ENCODE measurements around the gene RAP1GAP2.

The RAP1GAP2 gene

GRCh38 chr17:2948721-2949468 is 152.7 kb downstream of the RAP1GAP2 start:
- H3K9me3 ChIP-seq = no peaks in the 10 kb centered on the region
- TF ChIP-seq CTCF (IDR thresholded peaks at IDR 0.05; ENCODE audit: low read depth, low read length) = no peak
- no peak for DNase-seq
- no peaks in the 10 kb centered on the region; the same call in 1 of the 2 replicates for H3K4me1 ChIP-seq
- H3K27me3 ChIP-seq = no peaks in the 10 kb centered on the region
- H3K4me3 ChIP-seq (ENCODE audit: low read depth, low read length) = no peak overlapping the region
- no peaks in the 10 kb centered on the region for H3K36me3 ChIP-seq

DNA sequence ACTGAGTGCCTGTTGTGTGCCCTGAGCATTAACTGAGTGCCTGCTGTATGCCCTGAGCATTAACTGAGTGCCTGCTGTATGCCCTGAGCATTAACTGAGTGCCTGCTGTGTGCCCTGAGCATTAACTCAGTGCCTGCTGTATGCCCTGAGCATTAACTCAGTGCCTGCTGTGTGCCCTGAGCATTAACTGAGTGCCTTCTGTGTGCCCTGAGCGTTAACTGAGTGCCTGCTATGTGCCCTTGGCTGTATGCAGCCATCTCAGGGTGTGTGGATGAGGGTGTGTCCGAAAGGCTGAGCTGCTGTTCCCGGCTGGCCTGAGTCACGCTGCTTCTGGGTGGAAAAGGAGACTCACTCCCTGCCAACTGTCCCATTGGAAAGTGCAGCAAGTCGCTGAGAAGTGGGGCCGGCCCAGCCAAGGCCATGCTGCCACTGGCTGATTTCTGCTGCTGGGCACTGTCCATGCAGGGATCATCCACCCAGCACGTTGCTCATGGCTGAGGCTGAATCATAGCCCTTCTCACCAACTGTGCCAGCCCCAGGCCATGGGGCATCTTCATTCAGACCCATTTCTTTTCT is 153.3 kb downstream of the RAP1GAP2 start:
- Histone ChIP-seq H3K4me1 (no peaks in the 10 kb centered on the region; the same call in 1 of the 2 replicates), H3K4me3 (ENCODE audit: low read depth, low read length) (no peak overlapping the region), H3K9me3 (no peaks in the 10 kb centered on the region), H3K36me3 (no peaks in the 10 kb centered on the region), H3K27me3 (no peaks in the 10 kb centered on the region)
- no peak for DNase-seq
- TF ChIP-seq CTCF (IDR thresholded peaks at IDR 0.05; ENCODE audit: low read depth, low read length) = no peak

- Histone ChIP-seq H3K4me1 (peaks cover 1% of the 10 kb centered on the region), H3K9me3 (no peaks in the 10 kb centered on the region), H3K4me3 (ENCODE audit: low read depth, low read length) (no peak overlapping the region), H3K27me3 (no peaks in the 10 kb centered on the region), H3K36me3 (no peaks in the 10 kb centered on the region)
- no peak for DNase-seq
- no peak for TF ChIP-seq CTCF (IDR thresholded peaks at IDR 0.05; ENCODE audit: low read depth, low read length)
Observed at GRCh38 chr17:2950846-2951245, 154.6 kb downstream of the RAP1GAP2 start.

DNA sequence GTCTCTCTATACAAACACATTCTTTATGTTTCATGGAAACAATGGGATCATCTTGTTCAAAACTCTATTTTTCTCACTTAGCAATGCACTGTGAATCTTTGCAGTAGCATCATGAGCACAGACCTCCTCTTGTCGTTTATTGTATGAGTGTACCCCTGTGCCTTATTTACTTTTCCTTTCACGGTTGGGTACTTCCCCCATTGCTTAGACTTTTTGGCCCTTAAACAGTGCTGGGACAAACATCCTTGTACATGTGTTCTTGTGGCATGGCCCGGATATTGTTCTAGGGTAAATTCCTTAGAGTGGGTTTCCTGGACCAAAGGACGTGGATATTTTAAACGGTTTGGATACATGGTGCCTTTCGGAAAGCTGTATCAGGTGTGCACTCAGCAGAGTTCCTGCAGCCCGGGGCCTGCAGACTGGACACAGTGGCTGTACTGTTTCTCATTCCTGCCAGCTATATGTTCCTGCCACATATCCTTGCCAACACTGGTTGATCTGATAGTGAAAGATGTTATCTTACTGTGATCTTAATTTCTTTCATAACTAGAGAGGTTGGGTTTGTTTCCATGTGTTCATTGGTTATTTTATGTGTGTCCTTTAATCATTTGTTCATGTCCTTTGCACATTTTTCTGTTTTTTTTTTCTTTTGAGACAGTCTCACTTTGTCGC is 156.1 kb downstream of the RAP1GAP2 start:
- no peak for DNase-seq
- no peak overlapping the region for H3K4me3 ChIP-seq (ENCODE audit: low read depth, low read length)
- no peak for TF ChIP-seq CTCF (IDR thresholded peaks at IDR 0.05; ENCODE audit: low read depth, low read length)
- H3K36me3 ChIP-seq = no peaks in the 10 kb centered on the region
- H3K4me1 ChIP-seq = peaks cover 10% of the 10 kb centered on the region
- H3K27me3 ChIP-seq = no peaks in the 10 kb centered on the region
- H3K9me3 ChIP-seq = no peaks in the 10 kb centered on the region

GRCh38 chr17:2954898-2955445 is 158.7 kb downstream of the RAP1GAP2 start:
- no peaks in the 10 kb centered on the region for H3K27me3 ChIP-seq
- no peak for TF ChIP-seq CTCF (IDR thresholded peaks at IDR 0.05; ENCODE audit: low read depth, low read length)
- no peak overlapping the region for H3K4me3 ChIP-seq (ENCODE audit: low read depth, low read length)
- peaks cover 21% of the 10 kb centered on the region for H3K4me1 ChIP-seq
- H3K9me3 ChIP-seq = no peaks in the 10 kb centered on the region
- DNase-seq = no peak
- H3K36me3 ChIP-seq = no peaks in the 10 kb centered on the region
